Measurements from ENCODE around the gene IL24.

- TF ChIP-seq, protein P1, sequence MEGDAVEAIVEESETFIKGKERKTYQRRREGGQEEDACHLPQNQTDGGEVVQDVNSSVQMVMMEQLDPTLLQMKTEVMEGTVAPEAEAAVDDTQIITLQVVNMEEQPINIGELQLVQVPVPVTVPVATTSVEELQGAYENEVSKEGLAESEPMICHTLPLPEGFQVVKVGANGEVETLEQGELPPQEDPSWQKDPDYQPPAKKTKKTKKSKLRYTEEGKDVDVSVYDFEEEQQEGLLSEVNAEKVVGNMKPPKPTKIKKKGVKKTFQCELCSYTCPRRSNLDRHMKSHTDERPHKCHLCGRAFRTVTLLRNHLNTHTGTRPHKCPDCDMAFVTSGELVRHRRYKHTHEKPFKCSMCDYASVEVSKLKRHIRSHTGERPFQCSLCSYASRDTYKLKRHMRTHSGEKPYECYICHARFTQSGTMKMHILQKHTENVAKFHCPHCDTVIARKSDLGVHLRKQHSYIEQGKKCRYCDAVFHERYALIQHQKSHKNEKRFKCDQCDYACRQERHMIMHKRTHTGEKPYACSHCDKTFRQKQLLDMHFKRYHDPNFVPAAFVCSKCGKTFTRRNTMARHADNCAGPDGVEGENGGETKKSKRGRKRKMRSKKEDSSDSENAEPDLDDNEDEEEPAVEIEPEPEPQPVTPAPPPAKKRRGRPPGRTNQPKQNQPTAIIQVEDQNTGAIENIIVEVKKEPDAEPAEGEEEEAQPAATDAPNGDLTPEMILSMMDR (IDR thresholded peaks at IDR 0.05): no peak
- no peak for TF ChIP-seq POLR2A (IDR thresholded peaks at IDR 0.05)
These were observed 55.9 kb downstream of the IL24 start for GRCh38 chr1:206953126-206953525.
